CD4-positive, alpha-beta T cell (primary cell): ENCODE results near the gene EPB41L3. TPM values are rescaled to one million over a fixed set of nuclear protein-coding genes. Genes with fewer than 3 reads are reported as not detected.

Experiments used
- ATAC-seq: fragments of 200-7000 bp; cut with Tn5 transposase; one replicate; pipeline ENCODE4 v1.10.0; 2022; ENCODE audit warnings: mild to moderate bottlenecking; ENCODE audit not compliant: poor library complexity
- CTCF ChIA-PET: fragments of 350-600 bp; sonication (Branson Sonifier 250); formaldehyde crosslinking; loops from one replicate; lab custom pipeline; 2021; ENCODE audit warnings: antibody characterized with exemption, inconsistent platforms; lab: Charles Lee
- POLR2A ChIA-PET: fragments of 350-600 bp; sonication (Branson Sonifier 250); formaldehyde crosslinking; loops from one replicate; lab custom pipeline; 2021; ENCODE audit warnings: antibody characterized with exemption, inconsistent platforms; lab: Charles Lee
- DNase-seq, 14 experiments: peaks; one replicate each; pipeline ENCODE4 v3.0.0-alpha.2; 2013 to 2020; ENCODE audit warnings: mixed read lengths in 2 of 14
- H3K27ac ChIP-seq, 2 donors: one replicate each; pipeline versions ENCODE4 v1.5.1 to v1.7.0; 2013; ENCODE audit warnings: low read length in 2 of 2, low read depth in 1 of 2, mild to moderate bottlenecking in 1 of 2
- H3K27me3 ChIP-seq, 2 experiments: 1 replicate in 1 of 2; 2 replicates in 1 of 2; pipeline versions ENCODE4 v1.6.1 to v1.7.0; 2013; ENCODE audit warnings: low read length in 2 of 2, control low read depth in 1 of 2, mild to moderate bottlenecking in 1 of 2, moderate library complexity in 1 of 2; ENCODE audit not compliant: insufficient read depth in 2 of 2, control insufficient read depth in 1 of 2
- H3K36me3 ChIP-seq: one replicate; pipeline ENCODE4 v1.6.1; 2013; ENCODE audit warnings: low read length, control low read depth; ENCODE audit not compliant: insufficient read depth
- H3K4me1 ChIP-seq: one replicate; pipeline ENCODE4 v1.6.1; 2013; ENCODE audit warnings: low read length, control low read depth; ENCODE audit not compliant: insufficient read depth
- H3K4me3 ChIP-seq: one replicate; pipeline ENCODE4 v1.5.1; 2013; ENCODE audit warnings: mild to moderate bottlenecking, low read length, moderate library complexity
- H3K9me3 ChIP-seq, 2 experiments: 1 replicate in 1 of 2; 2 replicates in 1 of 2; pipeline versions ENCODE4 v1.6.1 to v1.7.0; 2013; ENCODE audit warnings: low read length in 2 of 2, mild to moderate bottlenecking in 2 of 2, control low read depth in 1 of 2, moderate library complexity in 1 of 2; ENCODE audit not compliant: control insufficient read depth in 1 of 2, insufficient read depth in 1 of 2
- H3K27ac Mint-ChIP-seq: one replicate; pipeline ENCODE4 v1.8.0; 2020; ENCODE audit warnings: mixed read lengths
- H3K27me3 Mint-ChIP-seq: one replicate; pipeline ENCODE4 v1.8.0; 2021; ENCODE audit warnings: mixed read lengths
- H3K36me3 Mint-ChIP-seq: one replicate; pipeline ENCODE4 v1.8.0; 2021; ENCODE audit warnings: low read depth, mixed read lengths
- H3K4me1 Mint-ChIP-seq: one replicate; pipeline ENCODE4 v1.8.0; 2021; ENCODE audit warnings: low read depth, mixed read lengths
- H3K4me3 Mint-ChIP-seq: one replicate; pipeline ENCODE4 v1.8.0; 2020; ENCODE audit warnings: mild to moderate bottlenecking, mixed read lengths
- H3K9me3 Mint-ChIP-seq: one replicate; pipeline ENCODE4 v1.8.0; 2020; ENCODE audit warnings: mixed read lengths
- CTCF ChIP-seq: fragments of 200-600 bp; IDR thresholded peaks from one replicate; pipeline ENCODE4 v1.8.0; 2022; ENCODE audit warnings: antibody characterized with exemption, mild to moderate bottlenecking
- intact Hi-C, 2 experiments: fragments of 100-400 bp; cut with DNase I in 1 of 2; cut with micrococcal nuclease in 1 of 2; formaldehyde crosslinking; loops; one replicate each; pipeline versions ENCODE4 v1.15.1 to v1.9.0; 2023 to 2025; cut with DNase I, micrococcal nuclease
- total RNA-seq, 174 experiments: library from RNA in 2 of 174; stranded (reverse) in 2 of 174; gene quantifications; one replicate each; pipeline ENCODE4 v1.2.3 and lab custom pipeline; 2021 to 2026

The EPB41L3 gene
- total RNA-seq, 2 experiments from 2014 or later, result 10.9 to 11.2 TPM

- ATAC-seq, result no peak
- POLR2A ChIA-PET, result no interaction called here
- H3K4me3 Mint-ChIP-seq, result no peak overlapping the region
- intact Hi-C loops, result no loop called here
- no peaks in the 10 kb centered on the region for H3K9me3 Mint-ChIP-seq
- no peaks in the 10 kb centered on the region for H3K4me1 ChIP-seq
- no peaks in the 10 kb centered on the region for H3K36me3 ChIP-seq
- H3K36me3 Mint-ChIP-seq, result no peaks in the 10 kb centered on the region
- CTCF ChIA-PET, result no interaction called here
- H3K27ac Mint-ChIP-seq, result no peak overlapping the region
- H3K4me1 Mint-ChIP-seq, result no peaks in the 10 kb centered on the region
- H3K27me3 Mint-ChIP-seq, result no peaks in the 10 kb centered on the region
- no peak overlapping the region for H3K4me3 ChIP-seq
- DNase-seq, result no peak
- TF ChIP-seq CTCF, result no peak
- H3K9me3 ChIP-seq, result no peaks in the 10 kb centered on the region
- H3K27me3 ChIP-seq, result no peaks in the 10 kb centered on the region
- H3K27ac ChIP-seq, result no peak overlapping the region
Measured at GRCh38 chr18:5434425-5434824, 109.4 kb downstream of the EPB41L3 start.

DNA sequence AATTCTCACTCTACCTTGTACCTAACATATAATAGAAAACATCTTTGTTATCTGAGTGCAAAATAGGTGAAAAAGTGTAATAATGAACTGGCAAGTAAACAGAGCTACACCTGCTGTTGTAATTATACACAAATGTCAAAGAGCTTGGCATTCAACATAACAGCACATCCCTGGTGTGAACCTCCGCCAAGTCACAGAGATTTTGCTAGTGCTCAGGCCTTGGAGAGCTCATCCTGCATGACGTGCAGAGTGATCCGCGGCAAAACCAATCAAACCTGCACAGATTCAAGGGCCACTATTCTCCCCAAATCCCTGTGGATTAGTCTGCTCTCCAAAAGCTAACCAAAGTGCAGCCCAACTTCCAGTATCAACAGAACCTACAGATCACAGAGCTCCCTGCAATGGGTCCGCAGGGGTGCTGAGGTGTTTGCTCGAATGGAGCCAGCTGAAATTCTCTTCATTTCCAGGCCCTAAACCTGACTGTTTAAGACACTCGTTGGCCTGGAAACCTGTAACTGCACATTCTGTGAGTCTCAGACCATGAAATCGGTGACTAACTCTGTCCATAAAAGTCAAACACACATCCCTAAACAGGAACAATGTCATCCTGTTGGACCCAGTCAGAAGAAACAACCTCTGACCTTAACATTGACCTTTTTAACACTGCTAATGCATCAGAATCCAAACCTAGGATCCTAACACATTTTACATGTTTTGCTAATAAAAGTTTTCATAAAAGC, 111.8 kb downstream of the EPB41L3 start:
- intact Hi-C loops, result no loop called here
- Histone ChIP-seq H3K4me3 (no peak overlapping the region), H3K9me3 (no peaks in the 10 kb centered on the region), H3K36me3 (no peaks in the 10 kb centered on the region), H3K4me1 (no peaks in the 10 kb centered on the region), H3K27me3 (no peaks in the 10 kb centered on the region), H3K27ac (no peak overlapping the region)
- H3K9me3 Mint-ChIP-seq, result no peaks in the 10 kb centered on the region
- no peaks in the 10 kb centered on the region for H3K36me3 Mint-ChIP-seq
- POLR2A ChIA-PET, result no interaction called here
- DNase-seq, result no peak
- no peak overlapping the region for H3K4me3 Mint-ChIP-seq
- CTCF ChIA-PET, result no interaction called here
- no peak for TF ChIP-seq CTCF
- no peaks in the 10 kb centered on the region for H3K4me1 Mint-ChIP-seq
- no peak for ATAC-seq
- H3K27me3 Mint-ChIP-seq, result no peaks in the 10 kb centered on the region
- H3K27ac Mint-ChIP-seq, result no peak overlapping the region

GRCh38 chr18:5430131-5430530, 113.7 kb downstream of the EPB41L3 start:
- DNase-seq (no peak), ATAC-seq (no peak)
- no peak for TF ChIP-seq CTCF
- Mint-ChIP-seq H3K9me3 (no peaks in the 10 kb centered on the region), H3K36me3 (no peaks in the 10 kb centered on the region), H3K4me1 (peaks cover under 1% of the 10 kb centered on the region), H3K27ac (no peak overlapping the region), H3K27me3 (no peaks in the 10 kb centered on the region), H3K4me3 (no peak overlapping the region)
- H3K9me3 ChIP-seq, result no peaks in the 10 kb centered on the region
- CTCF ChIA-PET, result no interaction called here
- no peak overlapping the region for H3K27ac ChIP-seq
- POLR2A ChIA-PET, result no interaction called here
- H3K36me3 ChIP-seq, result no peaks in the 10 kb centered on the region
- no peaks in the 10 kb centered on the region for H3K4me1 ChIP-seq
- H3K27me3 ChIP-seq, result no peaks in the 10 kb centered on the region
- no peak overlapping the region for H3K4me3 ChIP-seq
- intact Hi-C loops, result no loop called here
